Measurements from ENCODE around the gene SLC5A6.

The SLC5A6 gene

DNA sequence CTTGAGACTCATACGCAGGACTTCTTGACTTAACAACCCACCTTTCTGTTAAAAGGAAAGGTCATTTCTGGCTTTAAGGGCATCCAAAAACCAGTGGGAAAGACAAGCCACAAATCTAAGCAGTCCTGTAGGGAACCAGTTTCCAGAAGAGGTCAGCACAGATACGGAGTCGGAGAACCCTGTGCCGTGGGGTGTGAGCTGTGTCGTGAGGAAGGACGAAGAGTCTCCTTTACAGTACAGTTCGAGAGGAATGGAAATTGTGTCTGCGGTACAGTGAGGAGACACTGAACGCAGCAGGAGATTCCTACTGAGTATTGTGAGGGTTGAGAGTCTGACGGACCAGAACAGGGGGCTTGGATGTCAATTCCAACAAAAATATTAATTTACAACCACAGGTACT lies 33.0 kb upstream of the SLC5A6 start:
- DNase-seq (ENCODE audit: insufficient read length, low spot score) (no peak), FAIRE-seq (no peak)
- TF ChIP-seq, protein P1, sequence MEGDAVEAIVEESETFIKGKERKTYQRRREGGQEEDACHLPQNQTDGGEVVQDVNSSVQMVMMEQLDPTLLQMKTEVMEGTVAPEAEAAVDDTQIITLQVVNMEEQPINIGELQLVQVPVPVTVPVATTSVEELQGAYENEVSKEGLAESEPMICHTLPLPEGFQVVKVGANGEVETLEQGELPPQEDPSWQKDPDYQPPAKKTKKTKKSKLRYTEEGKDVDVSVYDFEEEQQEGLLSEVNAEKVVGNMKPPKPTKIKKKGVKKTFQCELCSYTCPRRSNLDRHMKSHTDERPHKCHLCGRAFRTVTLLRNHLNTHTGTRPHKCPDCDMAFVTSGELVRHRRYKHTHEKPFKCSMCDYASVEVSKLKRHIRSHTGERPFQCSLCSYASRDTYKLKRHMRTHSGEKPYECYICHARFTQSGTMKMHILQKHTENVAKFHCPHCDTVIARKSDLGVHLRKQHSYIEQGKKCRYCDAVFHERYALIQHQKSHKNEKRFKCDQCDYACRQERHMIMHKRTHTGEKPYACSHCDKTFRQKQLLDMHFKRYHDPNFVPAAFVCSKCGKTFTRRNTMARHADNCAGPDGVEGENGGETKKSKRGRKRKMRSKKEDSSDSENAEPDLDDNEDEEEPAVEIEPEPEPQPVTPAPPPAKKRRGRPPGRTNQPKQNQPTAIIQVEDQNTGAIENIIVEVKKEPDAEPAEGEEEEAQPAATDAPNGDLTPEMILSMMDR (IDR thresholded peaks at IDR 0.05; ENCODE audit: insufficient read depth, missing control alignments): no peak

- DNase-seq (ENCODE audit: insufficient read length, low spot score) (no peak), FAIRE-seq (no peak)
- TF ChIP-seq, protein P1 (IDR thresholded peaks at IDR 0.05; ENCODE audit: insufficient read depth, missing control alignments): no peak
Observed at GRCh38 chr2:27243391-27244130, 31.5 kb upstream of the SLC5A6 start.

GRCh38 chr2:27242614-27242951 lies 30.5 kb upstream of the SLC5A6 start:
- FAIRE-seq (no peak), DNase-seq (ENCODE audit: insufficient read length, low spot score) (no peak)
- TF ChIP-seq, protein P1 (IDR thresholded peaks at IDR 0.05; ENCODE audit: insufficient read depth, missing control alignments): no peak

- no peak for DNase-seq (ENCODE audit: insufficient read length, low spot score)
- FAIRE-seq: no peak
- TF ChIP-seq, protein P1 (IDR thresholded peaks at IDR 0.05; ENCODE audit: insufficient read depth, missing control alignments): no peak
Observed at GRCh38 chr2:27241761-27242613, 29.9 kb upstream of the SLC5A6 start.

- no peak for FAIRE-seq
- DNase-seq (ENCODE audit: insufficient read length, low spot score): no peak
- TF ChIP-seq, protein P1 (IDR thresholded peaks at IDR 0.05; ENCODE audit: insufficient read depth, missing control alignments): no peak
Observed at GRCh38 chr2:27240406-27240805, 28.3 kb upstream of the SLC5A6 start.

GRCh38 chr2:27238976-27239375 lies 26.9 kb upstream of the SLC5A6 start:
- DNase-seq (ENCODE audit: insufficient read length, low spot score) (no peak), FAIRE-seq (no peak)
- TF ChIP-seq, protein P1 (IDR thresholded peaks at IDR 0.05; ENCODE audit: insufficient read depth, missing control alignments): no peak
